ENCODE data around the gene RCOR1.

RCOR1 gene

GRCh38 chr14:102678394-102678793 lies 85.9 kb downstream of the RCOR1 start:
- no peak for DNase-seq (ENCODE audit: low read depth)

GRCh38 chr14:102683399-102684297 lies 91.2 kb downstream of the RCOR1 start:
- no peak for DNase-seq (ENCODE audit: low read depth)

DNA sequence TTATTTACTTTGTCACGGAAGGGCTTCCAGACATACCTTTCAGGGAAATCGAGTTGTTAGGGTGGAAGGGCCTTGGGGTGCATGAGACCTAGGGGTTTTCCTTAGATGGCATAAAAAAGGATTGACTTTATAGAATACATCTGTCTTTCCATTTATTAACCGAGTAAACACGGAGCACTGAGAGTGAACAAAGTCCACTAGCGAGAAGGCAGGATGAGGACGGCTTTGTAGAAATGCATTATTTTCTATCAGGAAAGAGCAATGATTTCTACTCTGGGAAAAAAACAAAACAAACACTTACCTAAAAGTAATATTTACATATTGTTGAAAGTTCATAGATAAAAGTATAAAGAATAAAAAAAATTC lies 91.8 kb downstream of the RCOR1 start:
- no peak for DNase-seq (ENCODE audit: low read depth)

- DNase-seq (ENCODE audit: low read depth): no peak
These were observed 93.8 kb downstream of the RCOR1 start for GRCh38 chr14:102686196-102686801.

GRCh38 chr14:102688290-102688689 lies 95.8 kb downstream of the RCOR1 start:
- no peak for DNase-seq (ENCODE audit: low read depth)

DNA sequence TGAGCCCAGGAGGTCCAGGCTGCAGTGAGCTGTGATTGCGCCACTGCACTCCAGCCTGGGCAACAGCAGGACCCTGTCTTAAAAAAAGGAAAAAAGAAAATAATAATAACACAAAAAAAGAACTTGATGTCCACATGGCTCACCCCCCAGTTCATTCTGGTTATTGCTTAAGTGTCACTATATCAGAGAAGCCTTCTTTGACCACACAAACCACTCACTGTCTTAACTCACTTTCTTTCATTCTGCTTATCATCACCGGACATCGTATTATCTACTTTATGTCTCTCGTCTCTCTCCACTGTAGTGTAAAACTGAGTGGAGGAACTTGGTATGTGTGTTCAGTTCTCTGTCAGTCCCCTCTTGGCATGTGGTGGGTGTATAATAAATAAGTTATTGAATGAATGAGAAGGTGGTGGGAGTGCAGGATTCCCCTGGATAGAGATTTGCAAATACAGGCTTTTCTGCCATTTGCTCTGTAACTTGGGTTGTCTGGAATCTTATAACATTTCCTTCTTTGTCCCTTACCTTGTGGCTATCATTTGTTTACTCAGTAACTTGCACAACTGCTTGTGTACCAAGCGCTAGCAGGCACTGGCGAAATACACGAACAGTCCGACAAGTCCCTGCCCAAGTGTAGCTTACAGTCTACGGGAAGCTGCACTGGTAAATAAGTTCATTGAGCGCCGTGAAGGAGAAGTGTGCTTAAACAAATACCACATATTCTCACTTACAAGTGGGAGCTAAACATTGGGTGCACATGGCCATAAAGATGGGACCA lies 98.2 kb downstream of the RCOR1 start:
- DNase-seq (ENCODE audit: low read depth): no peak

DNA sequence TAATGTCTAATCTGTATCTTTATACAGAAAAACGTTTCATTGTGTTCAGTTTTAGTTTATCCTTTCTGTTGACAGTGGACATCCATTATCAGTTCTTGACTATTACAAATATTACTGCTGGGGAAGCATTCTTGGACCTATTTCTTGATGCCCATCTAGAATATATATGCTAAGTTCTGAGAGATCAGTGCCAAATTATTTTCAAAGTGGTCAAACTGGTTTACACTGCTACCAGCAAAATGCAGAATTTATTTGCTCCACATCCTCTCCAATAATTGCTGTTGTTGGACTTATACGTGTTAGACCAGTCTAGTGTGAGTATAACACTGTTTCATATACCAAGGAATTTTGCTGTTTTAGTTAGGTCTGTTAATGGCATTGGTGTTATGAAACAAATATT lies 99.3 kb downstream of the RCOR1 start:
- no peak for DNase-seq (ENCODE audit: low read depth)

GRCh38 chr14:102692334-102692733 lies 99.9 kb downstream of the RCOR1 start:
- no peak for DNase-seq (ENCODE audit: low read depth)

DNA sequence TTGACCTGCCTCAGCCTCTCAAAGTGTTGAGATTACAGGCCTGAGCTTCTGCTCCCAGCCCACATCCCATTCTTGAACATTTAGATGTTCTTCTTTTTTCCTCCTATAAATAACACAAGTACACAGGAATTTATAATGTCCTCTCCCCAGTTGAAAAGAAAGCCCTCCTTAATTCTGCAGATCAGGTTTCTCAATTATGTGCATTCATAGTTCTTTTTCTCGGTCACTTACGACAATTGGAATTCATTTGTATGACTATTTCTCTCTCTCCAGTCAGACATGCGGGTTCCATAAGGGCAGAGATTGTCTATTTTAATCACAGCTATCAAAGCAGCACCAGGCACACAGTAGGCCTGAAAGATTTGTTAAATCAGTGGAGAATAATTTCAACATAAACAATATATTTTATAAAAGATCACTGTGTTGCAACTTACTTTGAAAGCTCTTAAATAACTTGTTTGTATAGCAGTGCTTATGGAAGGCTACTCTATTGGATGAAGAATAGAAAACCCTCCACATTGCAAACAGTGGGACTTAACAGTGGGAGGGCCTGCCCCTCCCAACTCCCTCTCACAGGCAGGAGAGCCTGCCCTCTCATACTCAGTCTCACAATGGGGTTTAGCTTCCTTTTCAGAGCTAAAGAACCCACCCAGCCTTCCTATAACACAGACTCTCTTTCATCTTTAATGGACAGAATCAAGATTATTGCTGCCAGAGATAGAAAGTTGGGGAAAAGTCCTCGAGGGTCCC lies 100.7 kb downstream of the RCOR1 start:
- DNase-seq (ENCODE audit: low read depth): no peak

DNA sequence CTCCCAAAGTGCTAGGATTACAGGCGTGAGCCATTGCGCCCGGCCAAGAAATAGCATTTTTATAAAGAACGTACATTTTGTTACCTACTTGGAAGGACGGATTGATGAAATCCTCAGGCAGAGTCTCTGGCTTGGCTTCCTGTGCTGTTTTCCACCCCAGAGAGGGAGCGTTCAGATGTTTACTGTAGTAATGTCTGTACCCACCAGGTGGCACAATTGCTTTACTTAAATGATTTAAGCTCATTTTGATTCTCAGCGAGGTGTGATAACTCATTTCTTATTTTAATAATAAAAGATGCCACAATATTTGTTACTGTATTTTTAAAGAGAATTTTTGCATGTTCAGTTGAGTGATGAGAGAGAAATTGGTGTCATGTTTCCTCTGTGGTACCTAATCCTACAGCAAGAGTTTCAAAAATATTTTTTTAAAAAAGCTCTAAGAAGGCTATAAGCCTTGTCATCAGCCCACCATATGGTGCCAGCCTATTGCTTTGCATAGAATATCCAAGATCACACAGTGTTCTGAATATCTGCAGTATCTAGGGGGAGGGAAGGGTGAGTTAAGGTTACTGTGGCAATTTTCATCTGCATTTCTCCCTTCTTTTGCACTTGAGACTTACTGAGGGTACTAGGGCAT lies 102.2 kb downstream of the RCOR1 start:
- DNase-seq (ENCODE audit: low read depth): peak; percentile 44

- DNase-seq (ENCODE audit: low read depth): no peak
These were observed 102.7 kb downstream of the RCOR1 start for GRCh38 chr14:102695167-102695555.

DNA sequence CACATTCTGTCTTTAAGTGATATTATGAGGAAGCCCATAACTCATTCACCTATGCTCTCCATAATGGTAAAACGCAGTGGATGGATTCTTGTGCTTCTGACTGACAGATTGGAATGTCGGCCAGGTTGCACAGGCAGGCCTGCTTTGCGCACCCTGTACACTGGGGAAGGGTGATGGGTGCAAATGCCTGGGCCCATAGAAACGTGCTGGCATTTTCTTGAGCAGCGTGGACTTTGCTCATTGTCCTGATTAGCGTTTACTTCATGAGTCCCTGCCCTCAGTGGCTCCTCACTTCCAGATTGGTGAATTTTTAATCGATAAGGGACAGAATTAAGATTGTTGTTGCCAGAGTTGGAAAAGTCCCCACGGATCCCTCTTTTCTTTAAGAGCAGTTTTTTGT lies 103.9 kb downstream of the RCOR1 start:
- no peak for DNase-seq (ENCODE audit: low read depth)

DNA sequence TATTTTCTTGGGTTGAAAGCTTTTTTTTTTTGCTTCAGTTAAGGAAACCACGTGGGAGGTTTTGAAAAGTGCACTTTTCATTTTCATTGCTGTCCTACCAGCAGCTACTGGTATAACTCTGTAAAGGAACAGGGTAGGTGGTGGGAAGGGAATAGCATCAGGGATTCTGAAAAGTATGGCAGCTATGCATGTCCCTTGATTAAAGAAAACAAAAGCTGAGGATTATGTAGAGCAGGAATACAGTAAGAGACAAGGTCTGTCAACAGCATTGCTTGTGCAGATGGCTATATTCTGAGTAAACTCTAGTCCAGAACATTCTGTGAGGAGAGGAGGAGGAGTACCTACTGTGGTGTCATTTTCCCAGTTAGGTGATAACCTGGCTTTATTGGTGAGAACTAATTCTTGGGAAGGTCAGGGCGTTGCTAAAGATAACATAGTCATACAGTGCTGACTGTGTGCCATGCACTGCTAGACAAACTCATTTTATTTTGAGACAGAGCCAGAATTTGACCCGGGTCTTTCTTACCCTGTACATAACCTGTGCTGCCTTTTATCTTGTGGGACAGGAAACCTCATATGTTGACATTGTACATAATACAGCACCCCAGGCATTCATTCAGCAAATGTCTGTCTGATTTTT lies 104.5 kb downstream of the RCOR1 start:
- DNase-seq (ENCODE audit: low read depth): no peak

GRCh38 chr14:102697501-102697900 lies 105.1 kb downstream of the RCOR1 start:
- no peak for DNase-seq (ENCODE audit: low read depth)

DNA sequence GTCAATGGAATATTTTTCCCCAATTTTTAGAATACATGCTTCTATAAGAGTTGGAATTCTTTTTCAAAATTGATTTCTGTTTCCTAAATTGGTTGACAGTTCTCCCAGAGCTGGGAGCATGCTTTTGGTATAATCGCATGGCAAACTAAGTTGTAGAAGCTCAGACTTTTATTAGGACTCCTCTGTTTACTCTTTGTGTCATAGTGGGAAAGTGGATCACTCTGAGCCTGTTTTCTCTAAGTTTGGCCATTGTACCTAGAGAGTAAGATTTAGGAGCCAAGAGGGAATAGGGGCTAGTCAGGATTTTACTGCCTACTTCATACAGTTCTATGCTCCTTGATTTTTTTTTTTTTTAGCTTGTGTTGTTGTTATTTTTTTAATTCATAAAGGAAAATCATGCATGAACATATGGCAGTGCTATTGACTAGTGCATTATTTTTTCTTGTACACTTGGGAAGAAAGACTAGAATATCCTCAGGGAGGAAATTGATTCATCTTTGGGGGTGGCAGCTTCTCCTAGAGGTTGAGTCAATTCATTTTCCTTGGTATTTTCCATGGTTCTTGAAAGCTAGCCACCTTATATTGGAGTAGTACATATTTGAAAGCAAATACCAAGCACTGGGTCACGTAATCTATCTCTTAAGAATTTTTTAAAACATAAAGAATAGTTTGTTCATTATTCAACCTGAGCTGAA lies 107.1 kb downstream of the RCOR1 start:
- DNase-seq (ENCODE audit: low read depth): no peak

DNA sequence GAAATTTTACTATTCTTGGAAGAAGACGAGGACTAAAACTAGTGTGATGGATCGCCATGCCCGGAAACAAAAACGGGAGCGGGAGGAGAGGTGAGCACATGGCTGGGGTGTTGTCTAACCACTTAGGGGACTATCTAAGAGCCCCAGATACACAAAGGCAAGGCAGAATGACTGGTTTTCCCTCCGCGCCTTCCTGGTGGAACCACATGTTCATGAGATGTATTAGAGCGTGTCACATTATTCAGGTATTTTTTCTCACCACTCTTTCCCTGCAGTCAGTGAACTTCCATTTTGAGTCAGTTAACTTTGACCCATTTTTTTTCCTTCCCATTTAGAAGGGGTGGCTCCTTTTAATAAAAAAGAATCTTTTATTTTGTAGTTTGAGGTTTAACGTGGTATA lies 116.0 kb downstream of the RCOR1 start:
- no peak for DNase-seq (ENCODE audit: low read depth)

- no peak for DNase-seq (ENCODE audit: low read depth)
These were observed 118.8 kb downstream of the RCOR1 start for GRCh38 chr14:102711207-102711606.

GRCh38 chr14:102711946-102712345 lies 119.5 kb downstream of the RCOR1 start:
- DNase-seq (ENCODE audit: low read depth): no peak

DNA sequence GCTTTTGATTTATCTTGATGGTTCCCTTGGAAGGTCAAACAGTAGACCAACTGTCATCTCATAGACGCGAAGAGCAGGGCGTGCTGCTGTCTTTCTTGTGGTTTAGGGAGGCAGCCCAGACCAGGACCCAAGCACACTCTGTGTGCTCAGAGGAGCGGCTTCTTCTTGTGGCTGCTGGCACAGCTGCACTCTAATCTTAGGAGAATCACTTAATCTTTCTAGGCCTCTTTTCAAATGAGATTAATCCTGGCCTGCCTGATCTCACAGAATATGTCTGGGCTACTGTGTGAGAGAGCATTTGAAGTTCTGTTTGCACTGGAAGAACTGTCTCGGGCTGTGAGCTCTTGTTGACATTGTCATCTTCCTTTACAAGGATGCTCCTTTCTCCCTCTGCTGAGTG lies 124.8 kb downstream of the RCOR1 start:
- no peak for DNase-seq (ENCODE audit: low read depth)

- DNase-seq (ENCODE audit: low read depth): no peak
These were observed 130.2 kb downstream of the RCOR1 start for GRCh38 chr14:102722646-102723045.

- DNase-seq (ENCODE audit: low read depth): no peak
These were observed 131.2 kb downstream of the RCOR1 start for GRCh38 chr14:102723650-102724049.

All from GM04504 (cell line).